ENCODE measurements around the gene FXYD5. TPM values are rescaled to one million over a fixed set of nuclear protein-coding genes. Genes with fewer than 3 reads are reported as not detected.

The FXYD5 gene
- polyA plus RNA-seq, 1 donor: 53.4 TPM

GRCh38 chr19:35156673-35157014, 2.1 kb downstream of the FXYD5 start:
- H3K27me3 ChIP-seq (ENCODE audit: control insufficient read depth, insufficient read depth, low read length): peaks cover 37% of the 10 kb centered on the region

GRCh38 chr19:35157431-35157830, 2.9 kb downstream of the FXYD5 start:
- peaks cover 21% of the 10 kb centered on the region for H3K4me1 ChIP-seq (ENCODE audit: control insufficient read depth, insufficient read depth, low read length)
- 100% methylated on average over 1 of the region's 4 CpGs for WGBS (ENCODE audit: insufficient coverage, low lambda C conversion rate)
- peaks cover 33% of the 10 kb centered on the region for H3K27me3 ChIP-seq (ENCODE audit: control insufficient read depth, insufficient read depth, low read length)
- H3K36me3 ChIP-seq (ENCODE audit: control insufficient read depth, insufficient read depth, low read length): peaks cover 8% of the 10 kb centered on the region
- H3K9me3 ChIP-seq (ENCODE audit: control insufficient read depth, low read depth, low read length): no peaks in the 10 kb centered on the region
- H3K4me3 ChIP-seq (ENCODE audit: low read length): no peak overlapping the region
- no peak for DNase-seq
- H3K27ac ChIP-seq (ENCODE audit: low read length): no peak overlapping the region

More at GRCh38 chr19:35156673-35157014, 2.1 kb downstream of the FXYD5 start:
- DNase-seq: no peak
- H3K4me3 ChIP-seq (ENCODE audit: low read length): no peak overlapping the region
- WGBS (ENCODE audit: insufficient coverage, low lambda C conversion rate): no CpG with 5 or more reads among the region's 7 CpGs
- H3K27ac ChIP-seq (ENCODE audit: low read length): no peak overlapping the region
- H3K9me3 ChIP-seq (ENCODE audit: control insufficient read depth, low read depth, low read length): no peaks in the 10 kb centered on the region
- H3K36me3 ChIP-seq (ENCODE audit: control insufficient read depth, insufficient read depth, low read length): peaks cover 7% of the 10 kb centered on the region
- H3K4me1 ChIP-seq (ENCODE audit: control insufficient read depth, insufficient read depth, low read length): peaks cover 21% of the 10 kb centered on the region

GRCh38 chr19:35159606-35160005, 5.1 kb downstream of the FXYD5 start:
- peaks cover 14% of the 10 kb centered on the region for H3K27me3 ChIP-seq (ENCODE audit: control insufficient read depth, insufficient read depth, low read length)
- H3K4me3 ChIP-seq (ENCODE audit: low read length): no peak overlapping the region
- DNase-seq: no peak
- H3K36me3 ChIP-seq (ENCODE audit: control insufficient read depth, insufficient read depth, low read length): peaks cover 8% of the 10 kb centered on the region
- WGBS (ENCODE audit: insufficient coverage, low lambda C conversion rate): 100% methylated on average over 1 of the region's 8 CpGs
- H3K9me3 ChIP-seq (ENCODE audit: control insufficient read depth, low read depth, low read length): peaks cover 5% of the 10 kb centered on the region
- peaks cover 12% of the 10 kb centered on the region for H3K4me1 ChIP-seq (ENCODE audit: control insufficient read depth, insufficient read depth, low read length)
- no peak overlapping the region for H3K27ac ChIP-seq (ENCODE audit: low read length)

- DNase-seq: no peak
- Histone ChIP-seq H3K9me3 (ENCODE audit: control insufficient read depth, low read depth, low read length) (peaks cover 8% of the 10 kb centered on the region), H3K4me1 (ENCODE audit: control insufficient read depth, insufficient read depth, low read length) (peaks cover under 1% of the 10 kb centered on the region), H3K27me3 (ENCODE audit: control insufficient read depth, insufficient read depth, low read length) (peaks cover 2% of the 10 kb centered on the region), H3K27ac (ENCODE audit: low read length) (no peak overlapping the region), H3K4me3 (ENCODE audit: low read length) (no peak overlapping the region), H3K36me3 (ENCODE audit: control insufficient read depth, insufficient read depth, low read length) (peaks cover 12% of the 10 kb centered on the region)
- 93% methylated on average over 2 of the region's 9 CpGs for WGBS (ENCODE audit: insufficient coverage, low lambda C conversion rate)
Observed at GRCh38 chr19:35160629-35161433, 6.3 kb downstream of the FXYD5 start.

- Histone ChIP-seq H3K27me3 (ENCODE audit: control insufficient read depth, insufficient read depth, low read length) (no peaks in the 10 kb centered on the region), H3K4me1 (ENCODE audit: control insufficient read depth, insufficient read depth, low read length) (no peaks in the 10 kb centered on the region), H3K27ac (ENCODE audit: low read length) (no peak overlapping the region), H3K4me3 (ENCODE audit: low read length) (no peak overlapping the region), H3K9me3 (ENCODE audit: control insufficient read depth, low read depth, low read length) (peaks cover 13% of the 10 kb centered on the region), H3K36me3 (ENCODE audit: control insufficient read depth, insufficient read depth, low read length) (peaks cover 13% of the 10 kb centered on the region)
- no peak for DNase-seq
- WGBS (ENCODE audit: insufficient coverage, low lambda C conversion rate): no CpG with 5 or more reads among the region's 2 CpGs
Observed at GRCh38 chr19:35161434-35161743, 6.9 kb downstream of the FXYD5 start.

- H3K4me1 ChIP-seq (ENCODE audit: control insufficient read depth, insufficient read depth, low read length): no peaks in the 10 kb centered on the region
- peaks cover 13% of the 10 kb centered on the region for H3K9me3 ChIP-seq (ENCODE audit: control insufficient read depth, low read depth, low read length)
- no peak overlapping the region for H3K27ac ChIP-seq (ENCODE audit: low read length)
- H3K27me3 ChIP-seq (ENCODE audit: control insufficient read depth, insufficient read depth, low read length): no peaks in the 10 kb centered on the region
- no peak for DNase-seq
- 80% methylated on average over 1 of the region's 6 CpGs for WGBS (ENCODE audit: insufficient coverage, low lambda C conversion rate)
- peaks cover 12% of the 10 kb centered on the region for H3K36me3 ChIP-seq (ENCODE audit: control insufficient read depth, insufficient read depth, low read length)
- no peak overlapping the region for H3K4me3 ChIP-seq (ENCODE audit: low read length)
Observed at GRCh38 chr19:35162471-35163326, 8.2 kb downstream of the FXYD5 start.

- no CpG with 5 or more reads among the region's 2 CpGs for WGBS (ENCODE audit: insufficient coverage, low lambda C conversion rate)
- Histone ChIP-seq H3K9me3 (ENCODE audit: control insufficient read depth, low read depth, low read length) (peaks cover 13% of the 10 kb centered on the region), H3K27ac (ENCODE audit: low read length) (no peak overlapping the region), H3K4me3 (ENCODE audit: low read length) (no peak overlapping the region), H3K36me3 (ENCODE audit: control insufficient read depth, insufficient read depth, low read length) (peaks cover 10% of the 10 kb centered on the region), H3K4me1 (ENCODE audit: control insufficient read depth, insufficient read depth, low read length) (no peaks in the 10 kb centered on the region), H3K27me3 (ENCODE audit: control insufficient read depth, insufficient read depth, low read length) (no peaks in the 10 kb centered on the region)
- no peak for DNase-seq
Observed at GRCh38 chr19:35164418-35164817, 9.9 kb downstream of the FXYD5 start.

- H3K27me3 ChIP-seq (ENCODE audit: control insufficient read depth, insufficient read depth, low read length): no peaks in the 10 kb centered on the region
- H3K9me3 ChIP-seq (ENCODE audit: control insufficient read depth, low read depth, low read length): peaks cover 13% of the 10 kb centered on the region
- H3K4me1 ChIP-seq (ENCODE audit: control insufficient read depth, insufficient read depth, low read length): no peaks in the 10 kb centered on the region
- no peak overlapping the region for H3K4me3 ChIP-seq (ENCODE audit: low read length)
- H3K36me3 ChIP-seq (ENCODE audit: control insufficient read depth, insufficient read depth, low read length): peaks cover 10% of the 10 kb centered on the region
- no peak overlapping the region for H3K27ac ChIP-seq (ENCODE audit: low read length)
- no peak for DNase-seq
- no CpG with 5 or more reads among the region's 5 CpGs for WGBS (ENCODE audit: insufficient coverage, low lambda C conversion rate)
Observed at GRCh38 chr19:35165200-35166058, 10.9 kb downstream of the FXYD5 start.

GRCh38 chr19:35166100-35167063, 11.8 kb downstream of the FXYD5 start:
- no peak for DNase-seq
- no peaks in the 10 kb centered on the region for H3K27me3 ChIP-seq (ENCODE audit: control insufficient read depth, insufficient read depth, low read length)
- no peak overlapping the region for H3K27ac ChIP-seq (ENCODE audit: low read length)
- peaks cover 10% of the 10 kb centered on the region for H3K36me3 ChIP-seq (ENCODE audit: control insufficient read depth, insufficient read depth, low read length)
- no peaks in the 10 kb centered on the region for H3K4me1 ChIP-seq (ENCODE audit: control insufficient read depth, insufficient read depth, low read length)
- H3K9me3 ChIP-seq (ENCODE audit: control insufficient read depth, low read depth, low read length): peaks cover 13% of the 10 kb centered on the region
- no peak overlapping the region for H3K4me3 ChIP-seq (ENCODE audit: low read length)
- WGBS (ENCODE audit: insufficient coverage, low lambda C conversion rate): no CpG with 5 or more reads among the region's 7 CpGs
